ENCODE measurements around the gene SCP2.

The SCP2 gene

GRCh38 chr1:53026254-53026653 lies 99.2 kb downstream of the SCP2 start:
- FAIRE-seq (no peak), DNase-seq (ENCODE audit: low spot score) (no peak)

GRCh38 chr1:53031732-53032131 lies 104.7 kb downstream of the SCP2 start:
- FAIRE-seq (no peak), DNase-seq (ENCODE audit: low spot score) (no peak)

GRCh38 chr1:53037159-53037558 lies 110.1 kb downstream of the SCP2 start:
- DNase-seq (ENCODE audit: low spot score) (no peak), FAIRE-seq (no peak)

GRCh38 chr1:53038566-53038965 lies 111.5 kb downstream of the SCP2 start:
- no peak for FAIRE-seq

GRCh38 chr1:53043271-53043670 lies 116.2 kb downstream of the SCP2 start:
- DNase-seq (ENCODE audit: low spot score) (no peak), FAIRE-seq (peak; percentile 10)

More at GRCh38 chr1:53038566-53038965, 111.5 kb downstream of the SCP2 start:
- DNase-seq (ENCODE audit: low spot score): no peak

- DNase-seq (ENCODE audit: low spot score): no peak
- no peak for FAIRE-seq
These were observed 117.8 kb downstream of the SCP2 start for GRCh38 chr1:53044926-53045325.

GRCh38 chr1:53046930-53047329 lies 119.9 kb downstream of the SCP2 start:
- DNase-seq (ENCODE audit: low spot score) (peak; percentile 79), FAIRE-seq (peak; percentile 80)

- FAIRE-seq: peak; percentile 83
- peak; percentile 90 for DNase-seq (ENCODE audit: low spot score)
These were observed 121.0 kb downstream of the SCP2 start for GRCh38 chr1:53047737-53048736.

GRCh38 chr1:53048960-53049573 lies 122.0 kb downstream of the SCP2 start:
- DNase-seq (ENCODE audit: low spot score) (no peak), FAIRE-seq (no peak)

GRCh38 chr1:53049574-53049967 lies 122.5 kb downstream of the SCP2 start:
- FAIRE-seq: no peak
- DNase-seq (ENCODE audit: low spot score): no peak

- DNase-seq (ENCODE audit: low spot score) (no peak), FAIRE-seq (no peak)
These were observed 123.2 kb downstream of the SCP2 start for GRCh38 chr1:53050310-53050709.

GRCh38 chr1:53051676-53052075 lies 124.6 kb downstream of the SCP2 start:
- FAIRE-seq: no peak
- no peak for DNase-seq (ENCODE audit: low spot score)

- FAIRE-seq (no peak), DNase-seq (ENCODE audit: low spot score) (no peak)
These were observed 130.1 kb downstream of the SCP2 start for GRCh38 chr1:53057127-53057526.

GRCh38 chr1:53060579-53060978 lies 133.5 kb downstream of the SCP2 start:
- DNase-seq (ENCODE audit: low spot score): no peak

GRCh38 chr1:53061123-53061858 lies 134.2 kb downstream of the SCP2 start:
- DNase-seq (ENCODE audit: low spot score) (no peak), FAIRE-seq (no peak)

More at GRCh38 chr1:53060579-53060978, 133.5 kb downstream of the SCP2 start:
- FAIRE-seq: no peak

GRCh38 chr1:53061859-53062707 lies 135.0 kb downstream of the SCP2 start, which contains the start of gene PODN:
PODN (plus strand) TSS chr1:53062213; CDS start chr1:53069856, 7,643 bp downstream.
- FAIRE-seq (no peak), DNase-seq (ENCODE audit: low spot score) (no peak)

- DNase-seq (ENCODE audit: low spot score) (no peak), FAIRE-seq (no peak)
These were observed 135.9 kb downstream of the SCP2 start for GRCh38 chr1:53062708-53063591.

GRCh38 chr1:53063744-53064515 lies 136.9 kb downstream of the SCP2 start:
- DNase-seq (ENCODE audit: low spot score) (no peak), FAIRE-seq (no peak)

GRCh38 chr1:53065391-53065790 lies 138.3 kb downstream of the SCP2 start:
- FAIRE-seq (no peak), DNase-seq (ENCODE audit: low spot score) (no peak)

Measured in RCC 7860 (cell line).